ENCODE data around the gene DNAL4.

- no peak for TF ChIP-seq RB1 (IDR thresholded peaks at IDR 0.05; ENCODE audit: borderline replicate concordance)
- no peak for TF ChIP-seq USF2 (IDR thresholded peaks at IDR 0.05; ENCODE audit: borderline replicate concordance, low read depth, low read length)
- TF ChIP-seq SMC3 (IDR thresholded peaks at IDR 0.05; ENCODE audit: borderline replicate concordance, low read length): no peak
- no peak for TF ChIP-seq RCOR1 (conservative IDR thresholded peaks at IDR 0.05; ENCODE audit: low read depth, low read length)
- no peak for TF ChIP-seq CTCF (IDR thresholded peaks at IDR 0.05 in 2 of 3, conservative IDR thresholded peaks at IDR 0.05 in 1 of 3; ENCODE audit: control insufficient read depth in 2 of 3, extremely low read depth in 1 of 3, insufficient read depth in 1 of 3, low read depth in 3 of 3, low read length in 3 of 3)
- no peak for TF ChIP-seq TAF1 (IDR thresholded peaks at IDR 0.05; ENCODE audit: borderline replicate concordance, low read depth, low read length)
- TF ChIP-seq REST (IDR thresholded peaks at IDR 0.05; ENCODE audit: low read depth, low read length): no peak
- no peak for TF ChIP-seq EGR1 (IDR thresholded peaks at IDR 0.05; ENCODE audit: borderline replicate concordance in 1 of 2, low read depth in 2 of 2, low read length in 2 of 2)
- no peak for TF ChIP-seq ZNF384 (IDR thresholded peaks at IDR 0.05; ENCODE audit: borderline replicate concordance, low read depth, low read length)
These were observed 21.4 kb downstream of the DNAL4 start for GRCh38 chr22:38772623-38772873.
